Suprapubic skin (tissue), 4 donors: ENCODE measurements around the gene PTK7.

Source experiments
- CTCF ChIP-seq, 2 donors: fragments of 200-600 bp in 1 of 2; fragments of 450-650 bp in 1 of 2; sonication (generic) in 1 of 2; IDR thresholded peaks; one replicate each; pipeline ENCODE4 v1.5.1; 2016 to 2019; ENCODE audit warnings: antibody characterized with exemption in 2 of 2, mild to moderate bottlenecking in 1 of 2, moderate library complexity in 1 of 2
- EP300 ChIP-seq: sonication (generic); formaldehyde crosslinking; IDR thresholded peaks from one replicate; pipeline ENCODE4 v1.6.1; 2017; ENCODE audit warnings: antibody characterized with exemption
- POLR2AphosphoS5 ChIP-seq, 3 donors: sonication (generic); formaldehyde crosslinking; IDR thresholded peaks; one replicate each; pipeline ENCODE4 v1.6.1; 2017; ENCODE audit warnings: antibody characterized with exemption in 3 of 3

- TF ChIP-seq CTCF (IDR thresholded peaks at IDR 0.05): no peak
- TF ChIP-seq POLR2AphosphoS5 (IDR thresholded peaks at IDR 0.05): no peak
- TF ChIP-seq EP300: no peak
Measured at GRCh38 chr6:43077981-43078511, 1.9 kb downstream of the PTK7 start.
